ENCODE data around the gene SPATA19.

The SPATA19 gene

DNA sequence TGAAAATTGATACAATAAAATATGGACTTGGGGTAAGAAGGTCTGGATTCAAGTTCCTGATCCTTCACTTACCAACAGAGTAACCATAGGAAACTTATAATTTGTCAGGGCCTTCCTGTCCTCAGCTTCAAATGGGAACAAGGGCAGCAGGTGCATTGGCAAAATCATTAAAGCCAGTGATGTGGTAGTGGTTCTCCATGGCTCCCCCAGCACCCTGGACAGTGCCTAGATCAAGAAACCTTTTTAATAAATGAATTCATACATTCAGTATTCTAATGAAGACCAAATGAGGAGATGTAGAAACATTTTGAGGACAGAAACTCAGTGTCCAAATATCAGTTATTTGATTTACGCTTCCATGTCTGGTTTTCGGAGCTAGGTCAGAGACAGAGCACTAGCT is 51.1 kb downstream of the SPATA19 start:
- Histone ChIP-seq H3K18ac (ENCODE audit: low read depth in 1 of 2, low read length in 2 of 2) (no peak overlapping the region), H4K91ac (ENCODE audit: low read length) (no peak overlapping the region), H3K14ac (ENCODE audit: low read length in 2 of 2) (no peak overlapping the region), H3K79me1 (replicated peaks; ENCODE audit: low read length, poor library complexity, severe bottlenecking) (no peaks in the 10 kb centered on the region), H2AFZ (ENCODE audit: low read depth, low read length) (no peak overlapping the region), H3K4me2 (ENCODE audit: low read length, poor library complexity, severe bottlenecking) (no peak overlapping the region), H3K27ac (ENCODE audit: low read length, poor library complexity, severe bottlenecking) (no peak overlapping the region), H2BK120ac (ENCODE audit: low read depth, low read length) (no peak overlapping the region), H3K9me3 (ENCODE audit: control insufficient read depth, low read length) (peaks cover 36% of the 10 kb centered on the region), H3K4me3 (ENCODE audit: insufficient read depth in 1 of 2, low read depth in 1 of 2, low read length in 2 of 2) (no peak overlapping the region), H2BK5ac (ENCODE audit: low read depth, low read length, poor library complexity, severe bottlenecking) (no peak overlapping the region), H2BK12ac (ENCODE audit: low read length in 2 of 2) (no peak overlapping the region), H3K4me1 (ENCODE audit: control insufficient read depth, insufficient read depth, low read depth, low read length) (no peaks in the 10 kb centered on the region), H3K9ac (ENCODE audit: low read length) (no peak overlapping the region), H2BK15ac (ENCODE audit: low read depth, poor library complexity, severe bottlenecking) (no peak overlapping the region), H3K23ac (ENCODE audit: low read length in 2 of 2) (no peak overlapping the region), H3K4ac (ENCODE audit: low read depth in 1 of 2, low read length in 2 of 2) (no peak overlapping the region), H4K8ac (ENCODE audit: low read length) (no peak overlapping the region), H2AK5ac (ENCODE audit: low read length, severe bottlenecking) (no peak overlapping the region), H3K27me3 (ENCODE audit: control insufficient read depth in 1 of 2, insufficient read depth in 1 of 2, low read length in 2 of 2) (no peaks in the 10 kb centered on the region), H3K36me3 (ENCODE audit: control insufficient read depth in 1 of 2, insufficient read depth in 2 of 2, low read depth in 1 of 2, low read length in 2 of 2) (no peaks in the 10 kb centered on the region)
- DNase-seq = no peak
- WGBS = 80% methylated on average over 1 of the region's 2 CpGs

DNA sequence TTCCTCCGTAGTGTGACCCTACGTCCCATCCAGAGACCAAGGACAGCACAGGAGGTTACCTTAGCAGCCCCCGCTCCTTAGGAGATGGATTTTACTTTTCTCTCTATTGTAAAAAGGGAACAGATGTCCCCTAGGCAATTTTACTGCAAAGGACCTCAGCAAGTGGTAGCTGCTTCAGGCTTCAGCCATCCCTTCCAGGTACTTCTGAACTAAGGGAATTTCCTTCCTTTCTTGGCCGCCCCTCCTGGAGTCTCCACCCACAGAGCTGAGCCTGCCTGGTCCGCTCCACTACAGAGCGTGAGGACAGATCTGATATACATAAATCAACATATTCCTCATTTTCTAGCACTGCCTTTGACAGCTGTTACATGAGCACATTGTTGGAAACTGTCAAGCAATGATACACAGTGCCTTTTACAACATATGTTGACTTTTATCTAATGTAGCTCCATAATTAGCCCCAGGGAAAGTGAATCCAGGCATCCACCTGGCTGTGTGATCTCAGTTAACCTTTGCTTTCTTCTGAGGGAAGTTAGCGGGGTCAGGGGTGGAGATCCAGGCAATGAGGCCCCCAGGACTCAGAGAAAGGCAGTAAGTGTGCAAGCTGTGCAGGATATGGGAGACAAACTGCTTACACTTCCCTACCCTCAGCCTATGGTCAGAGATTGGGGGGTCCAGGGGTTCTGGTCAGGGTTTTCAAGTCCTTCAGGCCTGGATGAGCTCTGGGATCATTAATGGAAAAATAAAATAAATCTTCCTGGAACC is 51.9 kb downstream of the SPATA19 start:
- H3K79me1 ChIP-seq (replicated peaks; ENCODE audit: low read length, poor library complexity, severe bottlenecking) = no peaks in the 10 kb centered on the region
- H3K23ac ChIP-seq (ENCODE audit: low read length in 2 of 2) = no peak overlapping the region
- no peak overlapping the region for H2BK5ac ChIP-seq (ENCODE audit: low read depth, low read length, poor library complexity, severe bottlenecking)
- no peak overlapping the region for H2AK5ac ChIP-seq (ENCODE audit: low read length, severe bottlenecking)
- H3K27ac ChIP-seq (ENCODE audit: low read length, poor library complexity, severe bottlenecking) = no peak overlapping the region
- peaks cover 0 to 3% of the 10 kb centered on the region in 2 experiments for H3K27me3 ChIP-seq (ENCODE audit: control insufficient read depth in 1 of 2, insufficient read depth in 1 of 2, low read length in 2 of 2)
- H3K36me3 ChIP-seq (ENCODE audit: control insufficient read depth in 1 of 2, insufficient read depth in 2 of 2, low read depth in 1 of 2, low read length in 2 of 2) = no peaks in the 10 kb centered on the region
- H3K14ac ChIP-seq (ENCODE audit: low read length in 2 of 2) = no peak overlapping the region
- H2BK12ac ChIP-seq (ENCODE audit: low read length in 2 of 2) = no peak overlapping the region
- no peak overlapping the region for H3K4ac ChIP-seq (ENCODE audit: low read depth in 1 of 2, low read length in 2 of 2)
- no peak overlapping the region for H3K4me2 ChIP-seq (ENCODE audit: low read length, poor library complexity, severe bottlenecking)
- no peaks in the 10 kb centered on the region for H3K4me1 ChIP-seq (ENCODE audit: control insufficient read depth, insufficient read depth, low read depth, low read length)
- H2BK120ac ChIP-seq (ENCODE audit: low read depth, low read length) = no peak overlapping the region
- no peak overlapping the region for H3K9ac ChIP-seq (ENCODE audit: low read length)
- H3K9me3 ChIP-seq (ENCODE audit: control insufficient read depth, low read length) = peaks cover 35% of the 10 kb centered on the region
- no peak overlapping the region for H2BK15ac ChIP-seq (ENCODE audit: low read depth, poor library complexity, severe bottlenecking)
- no peak overlapping the region for H2AFZ ChIP-seq (ENCODE audit: low read depth, low read length)
- 83% methylated on average over 7 of the region's 7 CpGs for WGBS
- no peak overlapping the region for H3K4me3 ChIP-seq (ENCODE audit: insufficient read depth in 1 of 2, low read depth in 1 of 2, low read length in 2 of 2)
- no peak for DNase-seq
- H3K18ac ChIP-seq (ENCODE audit: low read depth in 1 of 2, low read length in 2 of 2) = no peak overlapping the region
- H4K8ac ChIP-seq (ENCODE audit: low read length) = no peak overlapping the region
- no peak overlapping the region for H4K91ac ChIP-seq (ENCODE audit: low read length)

DNA sequence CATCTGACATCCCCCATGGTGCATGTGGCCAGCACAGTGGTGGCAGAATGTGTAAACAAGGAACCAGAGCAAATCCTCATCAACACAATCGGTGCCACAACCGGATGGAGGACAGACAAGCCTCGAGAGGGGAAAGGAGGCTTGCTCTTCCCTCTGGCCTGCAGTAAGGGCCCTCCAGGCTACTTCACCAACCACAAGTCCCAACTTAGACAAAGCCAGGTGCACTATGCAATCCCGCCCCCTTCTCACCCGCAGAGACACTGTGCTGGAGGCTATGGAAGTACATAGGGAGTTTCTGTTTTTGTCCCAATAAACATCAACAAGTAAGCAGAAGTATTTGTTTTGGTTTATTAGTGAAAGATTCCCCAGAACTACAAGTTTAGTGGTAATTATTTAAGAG is 54.3 kb downstream of the SPATA19 start:
- Histone ChIP-seq H3K9ac (ENCODE audit: low read length) (no peak overlapping the region), H3K18ac (ENCODE audit: low read depth in 1 of 2, low read length in 2 of 2) (no peak overlapping the region), H3K4me1 (ENCODE audit: control insufficient read depth, insufficient read depth, low read depth, low read length) (no peaks in the 10 kb centered on the region), H3K9me3 (ENCODE audit: control insufficient read depth, low read length) (peaks cover 29% of the 10 kb centered on the region), H3K4ac (ENCODE audit: low read depth in 1 of 2, low read length in 2 of 2) (no peak overlapping the region), H2AK5ac (ENCODE audit: low read length, severe bottlenecking) (no peak overlapping the region), H2BK15ac (ENCODE audit: low read depth, poor library complexity, severe bottlenecking) (no peak overlapping the region), H4K91ac (ENCODE audit: low read length) (no peak overlapping the region), H3K27ac (ENCODE audit: low read length, poor library complexity, severe bottlenecking) (no peak overlapping the region), H3K4me3 (ENCODE audit: insufficient read depth in 1 of 2, low read depth in 1 of 2, low read length in 2 of 2) (no peak overlapping the region), H2AFZ (ENCODE audit: low read depth, low read length) (no peak overlapping the region), H2BK120ac (ENCODE audit: low read depth, low read length) (no peak overlapping the region), H3K23ac (ENCODE audit: low read length in 2 of 2) (no peak overlapping the region), H2BK12ac (ENCODE audit: low read length in 2 of 2) (no peak overlapping the region), H3K79me1 (replicated peaks; ENCODE audit: low read length, poor library complexity, severe bottlenecking) (no peaks in the 10 kb centered on the region), H2BK5ac (ENCODE audit: low read depth, low read length, poor library complexity, severe bottlenecking) (no peak overlapping the region), H4K8ac (ENCODE audit: low read length) (no peak overlapping the region), H3K14ac (ENCODE audit: low read length in 2 of 2) (no peak overlapping the region), H3K36me3 (ENCODE audit: control insufficient read depth in 1 of 2, insufficient read depth in 2 of 2, low read depth in 1 of 2, low read length in 2 of 2) (no peaks in the 10 kb centered on the region), H3K27me3 (ENCODE audit: control insufficient read depth in 1 of 2, insufficient read depth in 1 of 2, low read length in 2 of 2) (peaks cover 0 to 8% of the 10 kb centered on the region in 2 experiments), H3K4me2 (ENCODE audit: low read length, poor library complexity, severe bottlenecking) (no peak overlapping the region)
- 81% methylated on average over 5 of the region's 5 CpGs for WGBS
- DNase-seq = no peak

Measured in mesenchymal stem cell (in vitro differentiated cells and primary cell).